Activated CD4-positive, alpha-beta T cell treated with anti-CD3 and anti-CD28 coated beads for 24 hours (primary cell): Measurements from ENCODE around the gene RNASE3.
"Not testable (repeated sequence)": the region's sequence is repeated elsewhere in the genome, so short reads cannot be mapped to it uniquely, and the experiment has no call there.

ENCODE experiments used
- DNase-seq, 2 donors: peaks; one replicate each; pipeline ENCODE4 v3.0.0-alpha.2; 2020; ENCODE audit warnings: low read depth in 2 of 2

Gene RNASE3

DNA sequence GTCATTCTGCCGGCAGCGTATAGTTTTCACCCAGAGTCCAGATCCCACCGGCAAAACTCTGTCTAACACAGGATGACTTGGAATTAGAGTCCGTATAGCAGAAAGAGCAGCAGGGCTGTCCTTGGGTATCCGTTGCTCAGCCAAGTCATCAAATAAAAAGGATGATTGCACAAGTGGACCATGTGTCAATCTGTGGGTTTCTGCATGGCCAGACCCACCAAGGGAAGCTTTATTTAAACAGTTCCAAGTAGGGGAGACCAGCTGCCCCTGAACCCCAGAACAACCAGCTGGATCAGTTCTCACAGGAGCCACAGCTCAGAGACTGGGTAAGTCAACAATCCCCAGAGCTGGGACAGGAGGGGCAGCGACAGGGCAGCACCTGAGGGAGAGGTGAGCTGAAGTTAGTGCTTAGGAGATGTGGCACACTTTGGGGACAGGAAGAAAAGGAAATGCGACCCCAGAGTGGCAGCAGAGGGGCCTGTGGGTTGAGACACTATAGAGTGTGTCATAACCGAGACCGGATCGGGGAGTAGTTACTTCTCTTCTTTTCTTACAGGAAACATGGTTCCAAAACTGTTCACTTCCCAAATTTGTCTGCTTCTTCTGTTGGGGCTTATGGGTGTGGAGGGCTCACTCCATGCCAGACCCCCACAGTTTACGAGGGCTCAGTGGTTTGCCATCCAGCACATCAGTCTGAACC, at the start of gene RNASE3:
Gene RNASE3 (plus strand): TSS at position 260 of the 700 bp plus-strand sequence. CDS start 302 bp downstream, at position 562.
- not testable (repeated sequence) for DNase-seq

DNA sequence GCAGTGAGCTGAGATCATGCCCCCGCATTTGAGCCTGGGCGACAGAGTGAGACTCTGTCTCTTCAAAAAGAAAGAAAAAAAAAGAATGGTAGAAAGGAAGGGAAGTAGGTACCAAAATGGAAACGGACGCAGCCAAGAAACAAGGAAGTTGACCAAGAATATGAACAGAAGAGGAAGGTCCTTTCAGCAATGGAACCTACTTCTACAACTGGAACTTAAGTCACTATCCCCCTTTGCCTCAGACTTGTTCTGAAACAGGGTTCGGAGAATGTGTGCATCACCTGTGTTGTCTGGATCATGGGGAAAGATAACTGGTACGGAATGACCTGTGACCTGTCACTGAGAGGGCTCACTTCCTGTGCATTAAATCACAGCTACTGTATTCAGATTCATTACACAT, 44.6 kb upstream of the RNASE3 start:
- no peak for DNase-seq

DNA sequence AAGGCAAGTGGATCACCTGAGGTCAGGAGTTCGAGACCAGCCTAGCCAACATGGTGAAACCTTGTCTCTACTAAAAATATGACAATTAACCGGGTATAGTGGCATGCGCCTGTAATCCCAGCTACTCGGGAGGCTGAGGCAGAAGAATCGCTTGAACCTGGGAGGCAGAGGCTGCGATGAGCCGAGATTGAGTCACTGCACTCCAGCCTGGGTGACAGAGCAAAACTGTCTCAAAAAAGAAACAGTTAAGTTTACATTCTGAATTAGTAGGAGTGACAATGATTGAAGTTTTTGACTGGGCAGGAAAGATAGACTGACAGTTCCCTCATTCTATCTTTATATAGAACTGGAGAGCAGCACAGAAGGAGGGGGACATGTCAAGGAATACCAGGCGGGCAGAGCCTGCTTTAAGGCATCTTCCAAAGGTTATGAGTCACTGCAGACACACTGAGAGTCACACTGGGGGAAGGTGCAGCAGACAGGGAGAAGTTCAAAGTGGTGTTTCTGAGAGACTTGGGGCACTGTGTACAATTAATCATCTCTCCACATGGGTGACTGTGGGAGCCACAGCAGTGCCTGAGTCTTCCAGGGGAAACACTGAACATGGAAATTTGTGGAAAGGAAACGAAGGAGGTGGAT, 42.8 kb upstream of the RNASE3 start:
- DNase-seq = no peak

DNA sequence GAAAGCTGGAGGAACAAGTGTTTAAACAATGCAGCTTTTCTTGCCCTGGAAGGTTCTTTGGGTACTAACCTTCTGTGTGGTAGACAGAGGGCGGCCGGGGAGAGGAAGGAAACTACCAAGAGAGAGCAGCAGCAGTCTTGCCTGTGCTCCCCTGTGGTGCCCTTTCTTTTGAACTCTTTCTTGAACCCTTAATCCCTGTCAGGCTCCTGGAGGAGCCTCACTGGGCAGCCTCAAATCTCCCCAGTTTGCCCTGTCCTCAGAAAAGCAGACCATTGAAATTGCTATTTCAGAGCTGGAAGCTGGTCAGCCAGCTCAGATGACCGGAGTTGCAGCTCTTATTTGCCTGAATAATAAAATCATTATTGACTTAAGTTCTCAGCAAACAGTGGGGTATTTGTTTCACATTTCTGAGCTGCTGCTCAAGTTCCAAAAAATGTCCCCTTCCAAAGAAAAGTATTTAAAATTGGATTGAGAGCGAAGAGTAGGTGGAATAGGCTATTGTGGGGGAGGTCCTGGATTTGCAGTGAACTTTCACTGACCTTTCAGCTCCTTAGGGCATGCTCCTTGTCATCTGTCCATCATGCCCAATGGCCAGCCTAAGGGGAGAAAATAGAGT, 42.1 kb upstream of the RNASE3 start:
- DNase-seq = no peak

DNA sequence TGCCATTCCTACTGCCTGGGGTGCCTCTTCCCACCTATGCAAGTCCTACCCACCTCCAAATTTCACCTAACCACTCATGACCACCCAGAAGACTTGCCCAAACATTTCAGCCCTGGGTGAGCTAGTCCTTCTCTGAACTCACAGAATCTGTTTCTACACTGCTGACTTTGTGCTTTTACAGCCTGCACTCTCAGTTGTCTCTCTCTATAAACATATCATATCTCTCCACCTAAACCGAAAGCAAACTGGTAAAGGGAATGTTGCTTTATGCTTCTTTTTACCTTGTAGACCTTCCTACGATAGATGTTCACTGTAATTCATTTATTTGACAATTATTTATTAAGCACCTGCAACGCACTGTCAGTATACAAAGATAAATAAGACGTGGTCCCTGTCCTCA, 38.1 kb upstream of the RNASE3 start:
- DNase-seq = no peak

DNA sequence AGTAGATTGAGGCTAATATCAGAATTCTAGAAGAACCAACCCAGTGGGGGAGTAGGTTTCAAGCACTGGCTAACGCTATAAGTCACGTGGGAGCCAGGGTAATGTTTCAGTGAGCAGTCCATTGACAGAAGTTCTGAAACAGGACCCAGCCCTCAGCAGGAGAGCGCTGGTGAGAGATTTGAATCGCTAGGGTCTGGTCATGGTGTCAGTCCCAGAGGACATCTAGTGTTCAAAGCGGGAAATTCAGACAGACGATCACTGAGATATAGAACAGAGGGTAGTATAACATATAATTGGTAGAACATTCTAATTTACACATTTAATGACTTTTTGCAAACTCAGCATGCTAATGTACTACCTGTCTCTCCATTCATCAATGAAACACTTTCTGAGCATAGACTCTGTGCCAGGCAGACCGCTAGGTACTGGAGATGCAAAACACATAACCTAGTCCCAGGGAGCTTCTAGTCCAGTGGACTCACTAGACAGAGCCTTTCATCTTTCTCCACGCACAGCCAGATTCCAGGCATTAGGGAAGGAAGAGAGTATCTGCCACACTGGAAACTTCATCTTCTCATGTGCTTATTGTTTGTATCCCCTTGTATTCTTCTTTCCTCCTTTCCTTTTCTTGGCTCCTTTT, 35.4 kb upstream of the RNASE3 start:
- no peak for DNase-seq

DNA sequence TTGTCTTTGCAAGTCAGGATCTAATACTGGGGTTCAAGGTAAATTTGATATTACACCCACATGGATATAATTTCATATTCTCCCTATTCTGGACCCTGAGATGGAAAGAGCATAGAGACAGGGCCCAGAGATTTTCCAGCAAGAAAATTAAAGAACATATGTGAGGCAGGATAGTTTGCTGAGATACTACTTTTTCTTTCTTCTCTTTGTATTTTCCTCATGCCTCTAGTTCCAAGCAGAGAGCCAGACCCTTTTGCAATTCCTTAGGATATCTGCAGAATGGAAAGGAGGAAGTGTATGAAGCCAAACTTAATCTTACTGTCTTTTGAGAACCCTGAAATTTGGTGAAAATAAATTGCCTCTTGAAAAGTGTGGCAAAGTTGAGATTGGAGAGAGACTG, 34.0 kb upstream of the RNASE3 start:
- DNase-seq = no peak

DNA sequence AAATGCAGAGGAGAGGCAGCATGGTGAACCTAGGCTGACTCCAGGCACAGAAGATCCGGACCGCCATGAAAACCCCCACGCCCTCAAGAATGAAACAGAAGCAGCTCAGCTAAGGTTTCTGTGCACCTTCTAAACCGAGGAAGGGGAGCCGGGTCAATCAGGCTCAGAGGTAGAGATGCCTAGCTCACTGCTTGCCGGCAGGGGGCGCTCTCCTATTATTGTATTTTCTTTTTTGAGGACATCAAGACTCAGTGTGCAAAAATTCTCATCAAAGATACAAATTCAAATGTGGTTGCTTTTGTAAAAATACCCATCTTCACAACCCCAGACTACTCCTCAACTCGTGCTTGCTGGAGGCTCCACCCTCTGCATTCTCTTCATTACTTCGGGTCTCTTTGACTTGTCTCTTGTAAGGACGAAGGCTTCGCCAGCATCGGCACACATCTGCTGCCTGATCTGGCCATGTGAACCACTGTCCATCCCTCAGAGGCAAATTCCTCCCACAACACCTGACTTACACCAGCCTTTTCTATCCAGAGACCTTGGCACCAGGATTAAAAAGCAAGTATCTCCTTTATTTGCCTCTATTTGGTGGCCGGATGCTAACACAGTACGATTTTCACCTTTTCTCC, 33.4 kb upstream of the RNASE3 start:
- peak; percentile 73 to 74 for DNase-seq

DNA sequence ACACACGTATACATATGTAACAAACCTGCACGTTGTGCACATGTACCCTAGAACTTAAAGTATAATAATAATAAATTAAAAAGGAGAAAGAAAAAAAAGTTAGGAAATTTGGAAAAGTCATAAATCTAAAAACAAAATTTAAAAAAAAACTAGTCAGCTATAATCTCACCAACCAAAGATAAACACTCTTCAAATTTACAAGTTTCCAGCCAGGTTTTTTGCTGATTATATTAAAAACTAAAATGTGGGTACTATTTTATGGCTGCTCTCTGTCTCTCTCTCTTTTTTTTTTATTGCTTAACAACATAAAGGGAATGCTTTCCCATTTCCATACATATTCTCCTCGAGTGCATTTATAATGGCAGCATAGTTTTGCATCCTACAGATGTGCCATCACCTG, 25.0 kb upstream of the RNASE3 start:
- no peak for DNase-seq

DNA sequence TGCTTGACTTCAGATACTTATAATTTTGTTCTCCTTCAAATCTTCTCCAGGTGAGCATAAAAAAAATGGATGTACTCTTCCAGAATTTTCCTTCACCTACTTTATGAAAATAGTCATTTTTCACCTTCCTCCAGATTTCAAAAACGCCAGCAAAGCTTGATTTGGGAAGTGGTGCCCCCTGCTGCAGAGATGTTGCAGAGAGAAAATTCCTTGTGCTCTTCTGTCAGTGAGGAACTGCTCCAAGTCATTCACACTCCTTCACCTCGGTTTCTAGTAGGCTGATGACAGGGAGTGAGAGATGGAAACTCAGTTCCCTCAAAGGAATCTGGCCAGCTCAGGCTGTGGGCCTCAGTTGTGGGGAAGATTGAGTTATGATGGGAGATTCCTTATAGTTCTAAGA, 24.2 kb upstream of the RNASE3 start:
- DNase-seq = no peak

DNA sequence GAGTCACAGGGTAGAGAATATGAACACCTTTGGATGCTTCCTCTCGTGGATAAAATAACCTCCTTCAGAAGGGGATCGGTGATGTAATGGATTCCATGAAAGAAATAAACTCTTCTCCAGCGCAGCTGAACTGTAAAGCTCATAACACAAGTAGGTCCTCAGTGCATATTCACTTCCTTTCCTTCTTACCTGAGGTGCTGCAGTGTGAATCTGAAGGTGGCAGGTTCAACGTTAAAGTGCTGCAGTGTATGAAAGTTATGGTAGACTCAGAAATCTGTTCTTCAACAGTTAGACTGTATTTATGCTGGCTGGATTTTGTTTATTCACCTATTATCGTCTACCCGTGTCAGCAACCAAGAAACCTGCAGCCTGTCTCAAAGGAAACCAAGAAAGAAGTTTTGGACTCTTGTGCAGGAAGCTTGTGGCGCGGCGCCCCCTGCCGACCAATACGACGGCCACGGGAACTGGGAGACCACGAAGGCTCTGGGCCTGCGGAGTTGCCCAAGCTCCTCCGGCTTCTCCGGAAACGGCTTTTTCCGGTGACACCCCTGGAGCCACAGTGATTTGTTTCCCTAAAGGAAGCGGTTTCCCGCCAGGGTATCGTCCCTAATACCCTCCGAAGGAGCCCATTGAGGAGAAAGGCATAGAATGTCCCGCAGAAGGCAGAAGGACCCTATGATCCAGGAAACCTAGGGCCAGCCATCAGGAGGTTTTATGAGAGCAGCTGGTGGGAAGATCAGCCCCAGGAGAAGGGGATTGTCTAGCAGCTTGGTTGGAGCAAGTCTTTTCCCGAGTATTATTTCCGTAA, 17.6 kb upstream of the RNASE3 start:
- peak; percentile 71 to 79 for DNase-seq

DNA sequence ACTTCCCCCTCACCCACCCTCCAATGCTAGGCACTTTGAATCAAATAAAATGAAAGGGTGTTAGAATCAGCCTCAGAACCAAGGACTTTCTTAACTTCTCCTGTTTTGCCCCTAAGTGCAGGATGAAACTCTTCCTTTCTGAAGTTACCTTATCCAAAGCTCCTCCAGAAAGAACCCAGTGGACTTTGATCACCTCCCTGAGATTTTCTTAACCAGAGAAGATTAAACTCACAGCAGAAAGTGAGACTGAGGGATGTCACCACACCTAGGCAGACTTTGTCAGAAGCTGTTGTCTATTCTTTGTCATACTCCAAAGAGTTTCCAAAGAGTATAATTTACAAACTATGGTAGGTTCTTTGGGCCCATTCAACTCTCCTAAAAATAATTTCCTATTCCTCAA, 14.2 kb upstream of the RNASE3 start:
- DNase-seq = no peak

DNA sequence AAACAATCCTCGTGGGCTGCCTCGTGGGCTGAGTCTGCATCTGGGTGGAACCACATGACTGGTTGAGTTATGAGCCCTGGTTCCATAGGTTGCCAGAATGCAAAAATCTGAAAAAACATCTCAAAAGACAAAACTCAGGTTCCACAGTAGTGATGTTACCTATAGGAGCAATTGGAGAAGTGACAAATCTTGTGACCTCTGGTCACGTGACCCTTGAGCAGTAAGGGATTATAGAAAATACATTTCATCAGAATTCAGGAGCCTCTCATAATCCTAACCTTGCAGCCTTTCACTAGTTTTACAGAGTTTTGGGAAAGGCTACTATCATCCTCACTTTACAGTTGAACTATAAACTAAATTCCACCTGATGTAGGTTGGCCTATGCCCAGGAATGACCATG, 12.5 kb upstream of the RNASE3 start:
- DNase-seq = no peak

DNA sequence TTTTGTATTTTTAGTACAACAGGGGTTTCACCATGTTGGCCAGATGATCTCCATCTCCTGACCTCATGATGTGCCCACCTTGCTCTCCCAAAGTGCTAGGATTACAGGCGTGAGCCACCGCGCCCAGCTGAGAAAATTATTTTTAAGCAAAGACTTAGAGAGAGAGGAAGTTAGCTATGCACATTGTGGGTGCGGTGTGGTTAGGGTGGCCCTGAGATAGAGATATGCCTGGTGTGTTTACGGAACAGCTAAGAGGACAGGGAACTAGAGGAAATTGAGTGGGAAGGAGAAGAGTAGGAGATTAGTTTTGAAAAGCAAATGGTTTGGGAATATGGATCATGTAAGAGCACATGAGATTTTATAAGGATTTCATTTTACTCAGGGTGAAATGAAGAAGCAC, 10.0 kb upstream of the RNASE3 start:
- not testable (repeated sequence) for DNase-seq

DNA sequence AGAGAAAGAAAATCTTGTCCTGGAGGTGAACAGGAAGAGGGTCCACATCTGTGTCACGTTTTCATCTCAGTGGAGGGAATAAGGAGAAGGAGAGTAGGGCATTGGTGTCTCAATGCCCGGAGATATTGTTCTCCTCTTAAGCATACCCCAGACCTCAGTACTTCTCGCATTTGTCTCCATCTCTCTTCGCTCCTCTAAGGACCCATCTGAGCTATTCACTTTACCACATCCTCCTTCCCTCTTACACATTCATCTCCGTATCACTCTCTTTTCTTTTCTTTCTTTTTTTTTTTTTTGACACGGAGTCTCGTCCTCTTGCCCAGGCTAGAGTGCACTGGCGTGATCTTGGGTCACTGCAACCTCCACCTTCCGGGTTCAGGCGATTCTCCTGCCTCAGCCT, 8.4 kb upstream of the RNASE3 start:
- DNase-seq = not testable (repeated sequence)

DNA sequence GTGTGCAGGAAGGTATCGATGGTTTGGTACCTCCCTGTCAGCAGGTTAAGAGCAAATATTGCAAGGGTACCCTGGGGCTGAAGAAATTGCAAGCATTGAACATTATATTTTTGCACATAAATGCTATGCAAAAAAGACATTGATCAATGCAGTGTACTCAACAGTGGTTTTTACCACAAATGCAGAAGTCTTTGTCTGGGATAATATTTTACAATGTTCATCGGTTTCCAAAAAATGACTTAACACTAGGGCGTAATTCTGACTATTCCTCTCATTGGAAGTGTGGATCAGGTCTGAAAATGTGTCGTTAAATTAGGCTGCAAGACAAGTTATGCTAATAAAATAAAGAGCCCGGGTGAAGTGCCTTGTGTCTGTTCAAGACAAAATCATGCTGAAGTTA, 2.8 kb upstream of the RNASE3 start:
- not testable (repeated sequence) for DNase-seq

DNA sequence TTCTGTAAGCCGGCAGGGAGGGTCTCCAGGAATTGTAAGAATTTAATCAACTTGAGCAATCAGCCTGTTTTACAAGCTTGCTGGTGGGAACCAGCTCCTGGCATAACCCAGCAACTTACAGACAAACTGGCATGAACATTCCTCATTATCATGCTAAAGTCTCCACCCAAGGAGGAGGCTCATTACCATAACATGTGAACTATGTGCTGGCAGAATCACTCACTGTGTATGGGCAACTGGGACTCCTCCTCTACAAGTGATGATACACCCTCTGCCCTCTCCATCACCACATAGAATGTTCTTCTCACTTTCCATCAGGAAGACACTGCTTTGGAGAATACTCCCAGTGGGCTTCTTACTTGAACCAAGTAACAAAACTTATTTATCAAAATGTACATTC, 4.1 kb downstream of the RNASE3 start:
- DNase-seq = not testable (repeated sequence)

DNA sequence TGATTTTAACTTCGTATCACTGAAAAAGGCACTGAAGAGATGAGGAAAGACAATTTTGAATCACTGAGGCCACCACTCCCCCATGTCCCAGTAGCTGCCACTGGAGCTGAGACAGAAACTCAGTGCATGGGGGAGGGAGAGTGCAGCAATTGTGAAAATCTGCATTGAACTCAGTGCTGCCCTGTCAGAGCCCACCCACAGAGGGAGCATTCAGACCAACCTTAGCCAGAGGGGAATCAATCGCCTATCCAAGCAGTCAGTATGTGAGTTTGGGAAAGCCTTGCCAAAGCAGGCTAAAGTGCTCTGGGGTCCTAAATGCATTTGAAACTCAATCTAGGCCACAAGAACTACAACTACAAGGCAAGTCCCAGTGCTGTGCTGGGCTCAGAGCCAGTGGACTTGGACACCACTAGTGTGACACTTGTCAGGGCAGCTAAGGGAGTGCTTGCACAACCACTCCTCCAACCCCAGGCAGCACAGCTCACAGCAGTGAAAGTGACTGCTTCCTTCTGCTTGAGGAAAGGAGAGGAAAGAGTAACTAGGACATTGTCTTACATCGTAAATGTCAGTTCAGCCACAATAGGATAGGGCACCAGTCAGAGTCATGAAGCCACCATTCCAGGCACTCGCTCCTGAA, 13.3 kb downstream of the RNASE3 start:
- no peak for DNase-seq

DNA sequence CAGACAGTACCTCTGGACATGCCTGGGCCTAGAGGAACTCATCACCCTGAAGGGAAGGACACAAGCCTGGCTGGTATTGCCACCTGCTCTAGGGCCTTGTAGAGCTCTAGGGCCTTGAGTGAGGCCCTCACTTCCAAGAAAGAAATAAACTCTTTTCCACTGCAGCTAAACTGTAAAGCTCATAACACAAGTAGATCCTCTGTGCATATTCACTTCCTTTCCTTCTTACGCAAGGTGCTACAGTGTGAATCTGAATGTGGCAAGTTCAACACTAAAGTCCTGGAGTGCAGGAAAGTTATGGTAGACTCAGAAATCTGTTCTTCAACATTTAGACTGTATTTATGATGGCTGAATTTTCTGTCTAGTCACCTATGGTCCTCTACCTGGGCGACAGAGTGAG, 14.5 kb downstream of the RNASE3 start:
- no peak for DNase-seq

DNA sequence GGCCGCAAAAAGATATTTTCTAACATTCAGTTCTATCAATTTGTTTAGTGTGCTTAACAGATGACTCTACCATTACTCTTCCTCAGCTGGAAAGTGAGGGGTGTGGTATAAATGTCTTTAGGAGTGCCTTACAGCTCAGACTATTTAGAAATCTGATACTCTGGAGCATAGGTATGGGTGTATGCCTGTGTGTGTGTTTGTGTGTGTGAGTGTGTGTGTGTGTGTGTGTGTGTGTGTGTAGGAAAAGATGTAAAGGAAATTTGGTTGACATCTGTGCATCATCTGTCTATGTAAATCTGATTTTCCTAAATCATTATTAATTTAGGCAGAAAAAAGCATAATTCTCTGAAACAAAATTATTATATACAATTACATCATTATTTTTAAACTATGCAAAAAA, 16.0 kb downstream of the RNASE3 start:
- no peak for DNase-seq

DNA sequence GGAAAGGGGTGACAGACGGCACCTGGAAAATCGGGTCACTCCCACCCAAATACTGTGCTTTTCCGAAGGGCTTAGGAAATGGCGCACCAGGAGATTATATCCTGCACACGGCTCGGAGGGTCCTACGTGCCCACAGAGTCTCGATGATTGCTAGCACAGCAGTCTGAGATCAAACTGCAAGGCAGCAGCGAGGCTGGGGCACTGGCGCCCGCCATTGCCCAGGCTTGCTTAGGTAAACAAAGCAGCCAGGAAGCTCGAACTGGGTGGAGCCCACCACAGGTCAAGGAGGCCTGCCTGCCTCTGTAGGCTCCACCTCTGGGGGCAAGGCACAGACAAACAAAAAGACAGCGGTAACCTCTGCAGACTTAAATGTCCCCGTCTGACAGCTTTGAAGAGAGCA, 19.6 kb downstream of the RNASE3 start:
- not testable (repeated sequence) for DNase-seq
